HepG2 (cell line): Measurements from ENCODE around the gene MTHFSD.

Experiments used
- CBX2 ChIP-seq, 2 experiments: fragments of 200-600 bp in 1 of 2; sonication (generic); formaldehyde crosslinking in 1 of 2; IDR thresholded peaks; 2 replicates each; pipeline versions ENCODE4 v1.7.0 to v1.8.1; 2018 to 2022; ENCODE audit warnings: low read depth in 2 of 2, low read length in 1 of 2, mild to moderate bottlenecking in 1 of 2, missing genetic modification reagents in 1 of 2
- CTCF ChIP-seq: sonication (generic); formaldehyde crosslinking; IDR thresholded peaks from 2 replicates; pipeline ENCODE4 v1.5.0; 2020; ENCODE audit warnings: mild to moderate bottlenecking, missing genetic modification reagents, moderate library complexity
- MEIS1 ChIP-seq: sonication (generic); formaldehyde crosslinking; IDR thresholded peaks from 2 replicates; pipeline ENCODE4 v1.9.0; 2021; ENCODE audit warnings: mild to moderate bottlenecking, missing genetic modification reagents, moderate library complexity, borderline replicate concordance
- MIER2 ChIP-seq: IDR thresholded peaks from 2 replicates; pipeline ENCODE4 v1.6.1; 2016; ENCODE audit warnings: missing biosample characterization, missing genetic modification reagents
- MXI1 ChIP-seq: IDR thresholded peaks from 3 replicates; pipeline ENCODE4 v1.6.1; 2012; ENCODE audit warnings: low read depth, low read length, inconsistent platforms, borderline replicate concordance
- PHF20 ChIP-seq: sonication (generic); formaldehyde crosslinking; IDR thresholded peaks from 2 replicates; pipeline ENCODE4 v1.5.0; 2020; ENCODE audit warnings: mild to moderate bottlenecking, missing genetic modification reagents
- REST ChIP-seq, 2 experiments: IDR thresholded peaks; 2 replicates each; pipeline ENCODE4 v1.6.1; 2011 to 2012; ENCODE audit warnings: low read length in 2 of 2, borderline replicate concordance in 1 of 2, low read depth in 1 of 2, mild to moderate bottlenecking in 1 of 2, moderate library complexity in 1 of 2
- SETDB1 ChIP-seq: sonication (generic); formaldehyde crosslinking; IDR thresholded peaks from 2 replicates; pipeline ENCODE4 v1.5.1; 2020; ENCODE audit warnings: missing genetic modification reagents, mild to moderate bottlenecking, borderline replicate concordance
- SNAI1 ChIP-seq: sonication (generic); formaldehyde crosslinking; IDR thresholded peaks from 2 replicates; pipeline ENCODE4 v1.5.0; 2020; ENCODE audit warnings: mild to moderate bottlenecking, missing genetic modification reagents, borderline replicate concordance
- ZNF280B ChIP-seq: sonication (generic); formaldehyde crosslinking; IDR thresholded peaks from 2 replicates; pipeline ENCODE4 v1.5.0; 2020; ENCODE audit warnings: missing genetic modification reagents, mild to moderate bottlenecking, borderline replicate concordance
- ZNF44 ChIP-seq: sonication (generic); formaldehyde crosslinking; IDR thresholded peaks from 2 replicates; pipeline ENCODE4 v1.5.1; 2020; ENCODE audit warnings: mild to moderate bottlenecking, missing genetic modification reagents
- ZNF878 ChIP-seq: sonication (generic); formaldehyde crosslinking; IDR thresholded peaks from 2 replicates; pipeline ENCODE4 v1.8.1; 2023; ENCODE audit warnings: mild to moderate bottlenecking, missing genetic modification reagents, moderate library complexity

DNA sequence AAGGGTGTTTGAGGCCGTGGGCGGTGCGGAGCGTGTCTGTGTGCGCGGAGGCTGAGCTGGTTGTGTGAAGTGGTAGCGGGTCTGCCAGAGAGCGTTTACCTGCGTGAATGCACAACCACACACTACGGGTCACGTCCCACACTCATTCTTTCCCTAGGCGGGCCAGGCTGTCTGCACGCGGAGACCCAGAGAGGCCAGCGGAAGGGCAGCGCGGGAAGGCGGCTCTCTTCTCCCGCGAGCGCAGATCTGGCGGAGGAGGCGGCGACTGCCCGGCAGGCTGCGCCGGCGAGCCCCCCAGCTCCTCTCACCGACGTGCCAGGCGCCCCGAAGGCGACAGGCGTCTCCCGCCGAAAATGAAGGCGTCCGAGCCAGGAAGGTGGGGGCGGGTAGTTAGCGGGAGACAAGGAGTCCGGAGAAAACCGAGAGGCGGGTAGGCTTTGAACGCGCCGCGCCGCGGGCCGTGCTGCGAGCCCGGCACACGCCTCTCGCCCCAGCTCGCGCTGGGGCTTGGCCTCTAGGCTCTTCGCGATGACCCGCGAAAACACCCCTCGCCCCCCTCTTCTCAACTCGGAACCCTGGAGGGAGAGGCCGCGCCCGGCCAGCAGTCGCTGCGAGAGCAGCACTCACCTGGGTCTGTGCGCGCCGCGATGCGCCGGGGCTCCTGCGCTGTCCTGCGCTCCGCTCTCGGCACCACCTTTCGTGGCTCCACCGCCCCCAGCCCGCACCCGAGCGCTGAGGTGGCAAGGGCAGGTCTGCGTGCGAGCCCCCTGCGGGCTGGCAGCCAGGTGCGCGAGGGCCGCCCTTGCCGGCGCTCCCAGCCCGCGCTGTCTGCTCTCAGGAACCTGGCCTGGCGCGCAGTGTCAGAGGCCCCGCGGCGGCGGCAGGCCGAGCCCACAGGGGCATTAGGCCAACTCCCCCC lies 46.7 kb downstream of the MTHFSD start:
- no peak for TF ChIP-seq SETDB1 (CRISPR knock-in tag)
- no peak for TF ChIP-seq PHF20 (CRISPR knock-in tag)
- no peak for TF ChIP-seq ZNF280B
- TF ChIP-seq ZNF44 = no peak
- TF ChIP-seq MXI1 = no peak
- no peak for TF ChIP-seq REST (IDR thresholded peaks at IDR 0.05; ENCODE audit: borderline replicate concordance in 1 of 2, low read depth in 1 of 2, low read length in 2 of 2)
- no peak for TF ChIP-seq ZNF878 (CRISPR knock-in tag)
- no peak for TF ChIP-seq MIER2 (CRISPR knock-in tag)
- TF ChIP-seq CTCF = no peak
- no peak for TF ChIP-seq SNAI1 (CRISPR knock-in tag)
- no peak for TF ChIP-seq MEIS1
- TF ChIP-seq CBX2 (IDR thresholded peaks at IDR 0.05; ENCODE audit: low read depth, low read length) = no peak
- no peak for TF ChIP-seq CBX2 (CRISPR knock-in tag; IDR thresholded peaks at IDR 0.05; ENCODE audit: low read depth)
